ENCODE results near the gene SLX9.

DNA sequence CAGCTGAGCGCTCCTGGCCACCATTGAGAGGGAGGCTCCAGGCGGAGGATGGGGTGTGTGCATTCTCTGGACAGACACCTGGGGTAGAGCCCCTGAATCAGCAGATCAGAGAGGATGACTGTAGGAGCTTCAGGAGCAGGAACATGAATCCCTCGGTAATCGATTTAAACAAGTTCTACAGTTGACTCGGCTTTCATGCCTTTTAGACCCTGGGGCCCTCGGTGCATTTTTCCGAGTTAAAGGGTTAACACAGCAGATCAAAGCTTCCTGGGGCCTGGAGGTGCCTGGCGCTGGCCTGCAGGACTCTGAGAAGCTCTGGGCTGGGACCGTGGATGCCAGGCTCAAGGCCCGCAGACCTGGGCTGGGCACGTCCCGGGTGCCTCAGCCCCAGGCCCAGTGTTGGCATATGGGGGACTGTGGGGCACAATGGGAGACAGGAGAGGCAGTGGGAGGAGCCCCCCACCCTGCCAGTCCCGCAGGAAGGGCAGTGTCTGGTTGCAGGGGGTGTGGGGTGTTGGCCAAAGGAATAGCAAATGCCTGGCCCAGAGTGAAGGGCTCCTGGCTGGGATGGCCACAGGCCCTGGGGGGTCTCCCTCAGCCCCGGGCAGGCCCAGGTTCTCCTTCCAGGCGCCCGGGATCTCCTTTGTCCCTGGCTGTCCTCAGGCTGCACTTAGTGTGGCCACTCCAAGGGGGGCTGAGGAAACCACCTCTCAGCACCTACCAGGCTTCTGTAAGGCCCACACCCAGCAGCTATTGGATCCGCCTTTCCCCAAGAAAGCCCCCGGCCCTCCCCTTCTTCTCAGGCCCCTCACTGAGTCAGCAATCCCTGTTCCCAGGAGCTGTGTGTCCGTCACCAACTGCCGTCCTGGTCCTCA, 40.1 kb downstream of the SLX9 start:
- TF ChIP-seq POLR2A (IDR thresholded peaks at IDR 0.05), result no peak
- TF ChIP-seq, protein P1, sequence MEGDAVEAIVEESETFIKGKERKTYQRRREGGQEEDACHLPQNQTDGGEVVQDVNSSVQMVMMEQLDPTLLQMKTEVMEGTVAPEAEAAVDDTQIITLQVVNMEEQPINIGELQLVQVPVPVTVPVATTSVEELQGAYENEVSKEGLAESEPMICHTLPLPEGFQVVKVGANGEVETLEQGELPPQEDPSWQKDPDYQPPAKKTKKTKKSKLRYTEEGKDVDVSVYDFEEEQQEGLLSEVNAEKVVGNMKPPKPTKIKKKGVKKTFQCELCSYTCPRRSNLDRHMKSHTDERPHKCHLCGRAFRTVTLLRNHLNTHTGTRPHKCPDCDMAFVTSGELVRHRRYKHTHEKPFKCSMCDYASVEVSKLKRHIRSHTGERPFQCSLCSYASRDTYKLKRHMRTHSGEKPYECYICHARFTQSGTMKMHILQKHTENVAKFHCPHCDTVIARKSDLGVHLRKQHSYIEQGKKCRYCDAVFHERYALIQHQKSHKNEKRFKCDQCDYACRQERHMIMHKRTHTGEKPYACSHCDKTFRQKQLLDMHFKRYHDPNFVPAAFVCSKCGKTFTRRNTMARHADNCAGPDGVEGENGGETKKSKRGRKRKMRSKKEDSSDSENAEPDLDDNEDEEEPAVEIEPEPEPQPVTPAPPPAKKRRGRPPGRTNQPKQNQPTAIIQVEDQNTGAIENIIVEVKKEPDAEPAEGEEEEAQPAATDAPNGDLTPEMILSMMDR (IDR thresholded peaks at IDR 0.05), result no peak
